HepG2 (cell line): Measurements from ENCODE around the gene C17orf58. TPM values are rescaled to one million over a fixed set of nuclear protein-coding genes. Genes with fewer than 3 reads are reported as not detected.

Experiments
- ADNP ChIP-seq: sonication (generic); formaldehyde crosslinking; IDR thresholded peaks from 2 replicates; pipeline ENCODE4 v1.4.0; 2020; ENCODE audit warnings: missing genetic modification reagents
- ETV5 ChIP-seq: IDR thresholded peaks from 2 replicates; pipeline ENCODE4 v1.6.1; 2018; ENCODE audit warnings: missing biosample characterization, missing genetic modification reagents, inconsistent platforms, borderline replicate concordance
- HDAC1 ChIP-seq: sonication (generic); formaldehyde crosslinking; IDR thresholded peaks from 2 replicates; pipeline ENCODE4 v1.5.1; 2020; ENCODE audit warnings: mild to moderate bottlenecking, missing genetic modification reagents
- KDM1A ChIP-seq: IDR thresholded peaks from 2 replicates; pipeline ENCODE4 v1.6.1; 2016; ENCODE audit warnings: missing compliant biosample characterization
- MXD4 ChIP-seq: IDR thresholded peaks from 2 replicates; pipeline ENCODE4 v1.6.1; 2016; ENCODE audit warnings: mild to moderate bottlenecking, missing biosample characterization, missing genetic modification reagents
- NR2F6 ChIP-seq, 2 experiments: IDR thresholded peaks; 2 replicates each; pipeline ENCODE4 v1.6.1; 2016; ENCODE audit warnings: antibody characterized with exemption in 1 of 2, mild to moderate bottlenecking in 1 of 2
- SMC3 ChIP-seq: IDR thresholded peaks from 2 replicates; pipeline ENCODE4 v1.6.1; 2011; ENCODE audit warnings: low read length, improper control_type of control experiment
- SNRNP70 ChIP-seq: fragments of 200-400 bp; formaldehyde crosslinking; IDR thresholded peaks from 2 replicates; pipeline ENCODE4 v1.6.1; 2017; ENCODE audit warnings: mild to moderate bottlenecking, low read depth, low read length, moderate library complexity
- ZNF333 ChIP-seq: sonication (generic); formaldehyde crosslinking; IDR thresholded peaks from 2 replicates; pipeline ENCODE4 v1.4.0; 2020; ENCODE audit warnings: mild to moderate bottlenecking, missing genetic modification reagents, borderline replicate concordance
- ZNF607 ChIP-seq: sonication (generic); formaldehyde crosslinking; IDR thresholded peaks from 2 replicates; pipeline ENCODE4 v1.5.1; 2020; ENCODE audit warnings: missing genetic modification reagents, mild to moderate bottlenecking, borderline replicate concordance
- polyA plus RNA-seq, 8 experiments: library from polyadenylated mRNA; depleted of rRNA in 3 of 8; stranded (reverse) in 7 of 8; unstranded in 1 of 8; fragments of >200 nt; fragmentation: Illumina TruSeq in 4 of 8; extraction: Trizol in 4 of 8; gene quantifications; 2 replicates each; pipeline versions ENCODE4 v1.2.1 to v1.2.3, GENCODE V29; 2011 to 2016; ENCODE audit warnings: low read depth in 4 of 8, missing spikeins in 1 of 8, mixed read lengths in 1 of 8; ENCODE audit not compliant: insufficient read depth in 1 of 8
- total RNA-seq, 5 experiments: library from RNA; depleted of rRNA; stranded (reverse); fragments of >200 nt; fragmentation: Illumina TruSeq; extraction: Trizol; gene quantifications; 2 replicates each; pipeline ENCODE4 v1.2.3, GENCODE V29; 2016; ENCODE audit warnings: low read depth in 1 of 5
- TF ChIP-seq, protein P1 (sequence below): sonication (generic); IDR thresholded peaks from 2 replicates; pipeline ENCODE4 v1.6.1; 2016; ENCODE audit warnings: low read depth, borderline replicate concordance
- TF ChIP-seq, protein P2 (sequence below), 2 experiments: sonication (generic) in 1 of 2; formaldehyde crosslinking in 1 of 2; IDR thresholded peaks; 2 replicates each; pipeline versions ENCODE4 v1.5.1 to v1.6.1; 2011 to 2020; ENCODE audit warnings: borderline replicate concordance in 1 of 2, low read depth in 1 of 2, low read length in 1 of 2, mild to moderate bottlenecking in 1 of 2, missing genetic modification reagents in 1 of 2, moderate library complexity in 1 of 2
- TF ChIP-seq, protein P3 (sequence below): sonication (generic); formaldehyde crosslinking; IDR thresholded peaks from 2 replicates; pipeline ENCODE4 v1.5.0; 2020; ENCODE audit warnings: mild to moderate bottlenecking, missing genetic modification reagents, moderate library complexity
- TF ChIP-seq, protein P4 (sequence below), 2 experiments: IDR thresholded peaks; 2 replicates each; pipeline ENCODE4 v1.6.1; 2011 to 2012; ENCODE audit warnings: low read length in 2 of 2, borderline replicate concordance in 1 of 2, low read depth in 1 of 2, mild to moderate bottlenecking in 1 of 2, moderate library complexity in 1 of 2
- TF ChIP-seq, protein P5 (sequence below), 2 experiments: sonication (generic) in 1 of 2; formaldehyde crosslinking in 1 of 2; IDR thresholded peaks; 2 replicates each; pipeline versions ENCODE4 v1.4.0 to v1.6.1; 2016 to 2020; ENCODE audit warnings: borderline replicate concordance in 1 of 2, low read depth in 1 of 2, mild to moderate bottlenecking in 1 of 2, missing genetic modification reagents in 1 of 2

Gene C17orf58
- total and polyA plus RNA-seq, 2 of the 13 experiments (the other 11 are each of a cell fraction or from before 2014, with no cell fraction given), result 15.6 to 15.8 TPM

DNA sequence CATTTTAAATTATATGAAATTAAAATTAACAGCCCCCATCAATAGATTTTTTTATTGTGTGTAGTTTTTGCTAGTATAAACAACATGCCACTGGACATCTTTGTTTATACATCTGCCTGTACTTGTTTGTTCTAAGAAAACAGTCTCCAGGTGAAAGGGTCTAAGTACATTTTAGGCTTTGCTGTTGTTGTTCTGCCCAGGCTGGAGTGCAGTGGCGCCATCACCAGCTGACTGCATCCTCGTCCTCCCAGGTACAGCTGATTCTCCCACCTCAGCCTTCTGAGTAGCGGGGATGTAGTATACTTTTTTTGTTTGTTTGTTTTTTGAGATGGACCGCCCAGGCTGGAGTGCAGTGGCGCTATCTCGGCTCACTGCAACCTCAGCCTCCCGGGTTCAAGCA, 25.5 kb downstream of the C17orf58 start (continued):
- TF ChIP-seq, protein P1, sequence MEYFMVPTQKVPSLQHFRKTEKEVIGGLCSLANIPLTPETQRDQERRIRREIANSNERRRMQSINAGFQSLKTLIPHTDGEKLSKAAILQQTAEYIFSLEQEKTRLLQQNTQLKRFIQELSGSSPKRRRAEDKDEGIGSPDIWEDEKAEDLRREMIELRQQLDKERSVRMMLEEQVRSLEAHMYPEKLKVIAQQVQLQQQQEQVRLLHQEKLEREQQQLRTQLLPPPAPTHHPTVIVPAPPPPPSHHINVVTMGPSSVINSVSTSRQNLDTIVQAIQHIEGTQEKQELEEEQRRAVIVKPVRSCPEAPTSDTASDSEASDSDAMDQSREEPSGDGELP, result peak; percentile 67; the same call in 1 of the 2 replicates
- TF ChIP-seq, protein P2, sequence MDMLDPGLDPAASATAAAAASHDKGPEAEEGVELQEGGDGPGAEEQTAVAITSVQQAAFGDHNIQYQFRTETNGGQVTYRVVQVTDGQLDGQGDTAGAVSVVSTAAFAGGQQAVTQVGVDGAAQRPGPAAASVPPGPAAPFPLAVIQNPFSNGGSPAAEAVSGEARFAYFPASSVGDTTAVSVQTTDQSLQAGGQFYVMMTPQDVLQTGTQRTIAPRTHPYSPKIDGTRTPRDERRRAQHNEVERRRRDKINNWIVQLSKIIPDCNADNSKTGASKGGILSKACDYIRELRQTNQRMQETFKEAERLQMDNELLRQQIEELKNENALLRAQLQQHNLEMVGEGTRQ (IDR thresholded peaks at IDR 0.05; ENCODE audit: low read depth, low read length), result no peak
- TF ChIP-seq, protein P2 (CRISPR knock-in tag; IDR thresholded peaks at IDR 0.05; ENCODE audit: borderline replicate concordance), result no peak
- TF ChIP-seq MXD4 (CRISPR knock-in tag), result no peak
- TF ChIP-seq HDAC1, result 0 out of 2 replicates have a peak, but pooled peaks have one; percentile 22
- TF ChIP-seq ZNF607 (CRISPR knock-in tag), result no peak
- TF ChIP-seq, protein P3, sequence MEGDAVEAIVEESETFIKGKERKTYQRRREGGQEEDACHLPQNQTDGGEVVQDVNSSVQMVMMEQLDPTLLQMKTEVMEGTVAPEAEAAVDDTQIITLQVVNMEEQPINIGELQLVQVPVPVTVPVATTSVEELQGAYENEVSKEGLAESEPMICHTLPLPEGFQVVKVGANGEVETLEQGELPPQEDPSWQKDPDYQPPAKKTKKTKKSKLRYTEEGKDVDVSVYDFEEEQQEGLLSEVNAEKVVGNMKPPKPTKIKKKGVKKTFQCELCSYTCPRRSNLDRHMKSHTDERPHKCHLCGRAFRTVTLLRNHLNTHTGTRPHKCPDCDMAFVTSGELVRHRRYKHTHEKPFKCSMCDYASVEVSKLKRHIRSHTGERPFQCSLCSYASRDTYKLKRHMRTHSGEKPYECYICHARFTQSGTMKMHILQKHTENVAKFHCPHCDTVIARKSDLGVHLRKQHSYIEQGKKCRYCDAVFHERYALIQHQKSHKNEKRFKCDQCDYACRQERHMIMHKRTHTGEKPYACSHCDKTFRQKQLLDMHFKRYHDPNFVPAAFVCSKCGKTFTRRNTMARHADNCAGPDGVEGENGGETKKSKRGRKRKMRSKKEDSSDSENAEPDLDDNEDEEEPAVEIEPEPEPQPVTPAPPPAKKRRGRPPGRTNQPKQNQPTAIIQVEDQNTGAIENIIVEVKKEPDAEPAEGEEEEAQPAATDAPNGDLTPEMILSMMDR (CRISPR knock-in tag), result peak; percentile 16; the same call in 1 of the 2 replicates
- no peak for TF ChIP-seq ADNP (CRISPR knock-in tag)
- no peak for TF ChIP-seq NR2F6 (IDR thresholded peaks at IDR 0.05)
- TF ChIP-seq NR2F6 (CRISPR knock-in tag; IDR thresholded peaks at IDR 0.05), result no peak
- TF ChIP-seq KDM1A, result no peak
- no peak for TF ChIP-seq ETV5
- TF ChIP-seq SMC3, result no peak
- TF ChIP-seq, protein P4, sequence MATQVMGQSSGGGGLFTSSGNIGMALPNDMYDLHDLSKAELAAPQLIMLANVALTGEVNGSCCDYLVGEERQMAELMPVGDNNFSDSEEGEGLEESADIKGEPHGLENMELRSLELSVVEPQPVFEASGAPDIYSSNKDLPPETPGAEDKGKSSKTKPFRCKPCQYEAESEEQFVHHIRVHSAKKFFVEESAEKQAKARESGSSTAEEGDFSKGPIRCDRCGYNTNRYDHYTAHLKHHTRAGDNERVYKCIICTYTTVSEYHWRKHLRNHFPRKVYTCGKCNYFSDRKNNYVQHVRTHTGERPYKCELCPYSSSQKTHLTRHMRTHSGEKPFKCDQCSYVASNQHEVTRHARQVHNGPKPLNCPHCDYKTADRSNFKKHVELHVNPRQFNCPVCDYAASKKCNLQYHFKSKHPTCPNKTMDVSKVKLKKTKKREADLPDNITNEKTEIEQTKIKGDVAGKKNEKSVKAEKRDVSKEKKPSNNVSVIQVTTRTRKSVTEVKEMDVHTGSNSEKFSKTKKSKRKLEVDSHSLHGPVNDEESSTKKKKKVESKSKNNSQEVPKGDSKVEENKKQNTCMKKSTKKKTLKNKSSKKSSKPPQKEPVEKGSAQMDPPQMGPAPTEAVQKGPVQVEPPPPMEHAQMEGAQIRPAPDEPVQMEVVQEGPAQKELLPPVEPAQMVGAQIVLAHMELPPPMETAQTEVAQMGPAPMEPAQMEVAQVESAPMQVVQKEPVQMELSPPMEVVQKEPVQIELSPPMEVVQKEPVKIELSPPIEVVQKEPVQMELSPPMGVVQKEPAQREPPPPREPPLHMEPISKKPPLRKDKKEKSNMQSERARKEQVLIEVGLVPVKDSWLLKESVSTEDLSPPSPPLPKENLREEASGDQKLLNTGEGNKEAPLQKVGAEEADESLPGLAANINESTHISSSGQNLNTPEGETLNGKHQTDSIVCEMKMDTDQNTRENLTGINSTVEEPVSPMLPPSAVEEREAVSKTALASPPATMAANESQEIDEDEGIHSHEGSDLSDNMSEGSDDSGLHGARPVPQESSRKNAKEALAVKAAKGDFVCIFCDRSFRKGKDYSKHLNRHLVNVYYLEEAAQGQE (IDR thresholded peaks at IDR 0.05; ENCODE audit: borderline replicate concordance in 1 of 2, low read depth in 1 of 2, low read length in 2 of 2), result no peak
- TF ChIP-seq, protein P5, sequence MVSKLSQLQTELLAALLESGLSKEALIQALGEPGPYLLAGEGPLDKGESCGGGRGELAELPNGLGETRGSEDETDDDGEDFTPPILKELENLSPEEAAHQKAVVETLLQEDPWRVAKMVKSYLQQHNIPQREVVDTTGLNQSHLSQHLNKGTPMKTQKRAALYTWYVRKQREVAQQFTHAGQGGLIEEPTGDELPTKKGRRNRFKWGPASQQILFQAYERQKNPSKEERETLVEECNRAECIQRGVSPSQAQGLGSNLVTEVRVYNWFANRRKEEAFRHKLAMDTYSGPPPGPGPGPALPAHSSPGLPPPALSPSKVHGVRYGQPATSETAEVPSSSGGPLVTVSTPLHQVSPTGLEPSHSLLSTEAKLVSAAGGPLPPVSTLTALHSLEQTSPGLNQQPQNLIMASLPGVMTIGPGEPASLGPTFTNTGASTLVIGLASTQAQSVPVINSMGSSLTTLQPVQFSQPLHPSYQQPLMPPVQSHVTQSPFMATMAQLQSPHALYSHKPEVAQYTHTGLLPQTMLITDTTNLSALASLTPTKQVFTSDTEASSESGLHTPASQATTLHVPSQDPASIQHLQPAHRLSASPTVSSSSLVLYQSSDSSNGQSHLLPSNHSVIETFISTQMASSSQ (IDR thresholded peaks at IDR 0.05; ENCODE audit: low read depth), result no peak
- TF ChIP-seq, protein P5 (CRISPR knock-in tag; IDR thresholded peaks at IDR 0.05; ENCODE audit: borderline replicate concordance), result no peak
- TF ChIP-seq SNRNP70, result no peak
- TF ChIP-seq ZNF333 (CRISPR knock-in tag), result no peak
